Measurements from ENCODE around the gene ATP8B4. TPM values are rescaled to one million over a fixed set of nuclear protein-coding genes. Genes with fewer than 3 reads are reported as not detected.

Gene ATP8B4
- total RNA-seq, 1 experiment from 2014 or later, result not detected

GRCh38 chr15:50168379-50168778, 49.3 kb upstream of the ATP8B4 start:
- H3K9me3 ChIP-seq (ENCODE audit: control insufficient read depth, insufficient read depth, low read depth, low read length), result no peaks in the 10 kb centered on the region
- H3K4me1 ChIP-seq (ENCODE audit: control insufficient read depth, insufficient read depth, low read length), result no peaks in the 10 kb centered on the region
- H3K4me3 ChIP-seq (ENCODE audit: low read depth in 2 of 2, low read length in 2 of 2), result no peak overlapping the region
- TF ChIP-seq, protein P1, sequence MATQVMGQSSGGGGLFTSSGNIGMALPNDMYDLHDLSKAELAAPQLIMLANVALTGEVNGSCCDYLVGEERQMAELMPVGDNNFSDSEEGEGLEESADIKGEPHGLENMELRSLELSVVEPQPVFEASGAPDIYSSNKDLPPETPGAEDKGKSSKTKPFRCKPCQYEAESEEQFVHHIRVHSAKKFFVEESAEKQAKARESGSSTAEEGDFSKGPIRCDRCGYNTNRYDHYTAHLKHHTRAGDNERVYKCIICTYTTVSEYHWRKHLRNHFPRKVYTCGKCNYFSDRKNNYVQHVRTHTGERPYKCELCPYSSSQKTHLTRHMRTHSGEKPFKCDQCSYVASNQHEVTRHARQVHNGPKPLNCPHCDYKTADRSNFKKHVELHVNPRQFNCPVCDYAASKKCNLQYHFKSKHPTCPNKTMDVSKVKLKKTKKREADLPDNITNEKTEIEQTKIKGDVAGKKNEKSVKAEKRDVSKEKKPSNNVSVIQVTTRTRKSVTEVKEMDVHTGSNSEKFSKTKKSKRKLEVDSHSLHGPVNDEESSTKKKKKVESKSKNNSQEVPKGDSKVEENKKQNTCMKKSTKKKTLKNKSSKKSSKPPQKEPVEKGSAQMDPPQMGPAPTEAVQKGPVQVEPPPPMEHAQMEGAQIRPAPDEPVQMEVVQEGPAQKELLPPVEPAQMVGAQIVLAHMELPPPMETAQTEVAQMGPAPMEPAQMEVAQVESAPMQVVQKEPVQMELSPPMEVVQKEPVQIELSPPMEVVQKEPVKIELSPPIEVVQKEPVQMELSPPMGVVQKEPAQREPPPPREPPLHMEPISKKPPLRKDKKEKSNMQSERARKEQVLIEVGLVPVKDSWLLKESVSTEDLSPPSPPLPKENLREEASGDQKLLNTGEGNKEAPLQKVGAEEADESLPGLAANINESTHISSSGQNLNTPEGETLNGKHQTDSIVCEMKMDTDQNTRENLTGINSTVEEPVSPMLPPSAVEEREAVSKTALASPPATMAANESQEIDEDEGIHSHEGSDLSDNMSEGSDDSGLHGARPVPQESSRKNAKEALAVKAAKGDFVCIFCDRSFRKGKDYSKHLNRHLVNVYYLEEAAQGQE (IDR thresholded peaks at IDR 0.05; ENCODE audit: insufficient read depth in 1 of 2, low read depth in 2 of 2, low read length in 1 of 2), result no peak
- TF ChIP-seq POLR2AphosphoS5 (IDR thresholded peaks at IDR 0.05; ENCODE audit: low read depth, low read length), result no peak
- TF ChIP-seq TCF7L2 (IDR thresholded peaks at IDR 0.05; ENCODE audit: low read depth, low read length), result no peak
- no peak for TF ChIP-seq SIN3A (IDR thresholded peaks at IDR 0.05; ENCODE audit: borderline replicate concordance, insufficient read depth, low read depth, low read length)
- H3K36me3 ChIP-seq (ENCODE audit: control insufficient read depth, insufficient read depth, low read length), result no peaks in the 10 kb centered on the region
- H3K27me3 ChIP-seq (ENCODE audit: control insufficient read depth, insufficient read depth, low read length), result no peaks in the 10 kb centered on the region
- DNase-seq (ENCODE audit: low read depth, low spot score) (no peak), ATAC-seq (no peak)
- BruUV-seq (replicated peaks), result no TSS peak
- ChIA-PET POLR2A (no interaction called here), CTCF (interaction anchor here (0.6 kb wide), 1 partner anchor 476 kb away, joined by 4 read pairs; no protein-coding TSS in a partner anchor)
- H3K27ac ChIP-seq (ENCODE audit: low read length), result no peak overlapping the region
- in situ Hi-C loops (cut with HindIII; ENCODE audit: low pct_unique_long_range_greater_than_20kb, low sequenced_read_pairs) (no loop called here), intact Hi-C loops (cut with micrococcal nuclease; ENCODE audit: unreplicated experiment) (no loop called here)

DNA sequence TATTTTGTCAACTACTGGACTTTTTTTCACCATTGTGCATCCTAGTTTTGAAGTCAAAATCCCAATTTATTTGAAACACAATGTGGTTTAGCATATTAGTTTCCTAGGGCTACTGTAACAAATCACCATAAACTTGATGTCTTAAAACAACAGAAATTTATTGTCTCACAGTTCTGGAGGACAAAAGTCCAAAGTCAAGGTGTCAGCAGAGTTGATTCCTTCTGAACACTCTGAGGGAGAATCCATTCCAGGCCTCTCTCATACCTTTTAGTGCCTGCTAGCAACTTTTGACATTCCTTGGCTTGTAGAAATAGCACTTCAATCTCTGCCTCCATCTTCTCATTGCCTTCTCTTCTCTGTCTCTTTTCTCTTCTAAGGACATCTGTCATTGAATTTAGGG, 48.1 kb upstream of the ATP8B4 start:
- intact Hi-C loops (cut with micrococcal nuclease; ENCODE audit: unreplicated experiment), result no loop called here
- TF ChIP-seq, protein P1 (IDR thresholded peaks at IDR 0.05; ENCODE audit: insufficient read depth in 1 of 2, low read depth in 2 of 2, low read length in 1 of 2), result no peak
- TF ChIP-seq CTCF (IDR thresholded peaks at IDR 0.05), result no peak
- TF ChIP-seq POLR2AphosphoS5 (IDR thresholded peaks at IDR 0.05; ENCODE audit: low read depth, low read length), result no peak
- Histone ChIP-seq H3K36me3 (ENCODE audit: control insufficient read depth, insufficient read depth, low read length) (no peaks in the 10 kb centered on the region), H3K27ac (ENCODE audit: low read length) (no peak overlapping the region), H3K27me3 (ENCODE audit: control insufficient read depth, insufficient read depth, low read length) (no peaks in the 10 kb centered on the region), H3K4me1 (ENCODE audit: control insufficient read depth, insufficient read depth, low read length) (no peaks in the 10 kb centered on the region), H3K4me3 (ENCODE audit: low read depth in 2 of 2, low read length in 2 of 2) (no peak overlapping the region), H3K9me3 (ENCODE audit: control insufficient read depth, insufficient read depth, low read depth, low read length) (no peaks in the 10 kb centered on the region)
- ChIA-PET CTCF (no interaction called here), POLR2A (no interaction called here)
- ATAC-seq (no peak), DNase-seq (ENCODE audit: low read depth, low spot score) (no peak)
- BruUV-seq (replicated peaks), result no TSS peak
- in situ Hi-C loops (cut with HindIII; ENCODE audit: low pct_unique_long_range_greater_than_20kb, low sequenced_read_pairs), result no loop called here

Data from Panc1 (cell line).